Measurements from ENCODE around the gene TST.

TST gene

GRCh38 chr22:37063431-37064420 is 44.5 kb upstream of the TST start:
- H3K79me2 ChIP-seq (ENCODE audit: insufficient read depth, low read length) = no peaks in the 10 kb centered on the region
- TF ChIP-seq CTCF (conservative IDR thresholded peaks at IDR 0.05; ENCODE audit: low read length) (no peak), EZH2phosphoT487 (IDR thresholded peaks at IDR 0.05; ENCODE audit: borderline replicate concordance) (no peak)
- H3K9ac ChIP-seq (ENCODE audit: low read depth, low read length, poor library complexity, severe bottlenecking) = no peak overlapping the region
- no peaks in the 10 kb centered on the region for H3K9me3 ChIP-seq (ENCODE audit: insufficient read depth, low read depth, low read length)
- no peak overlapping the region for H3K4me3 ChIP-seq (ENCODE audit: low read length, poor library complexity, severe bottlenecking)
- H3F3A ChIP-seq (ENCODE audit: low read depth) = no peaks in the 10 kb centered on the region
- H3K4me2 ChIP-seq (ENCODE audit: low read depth, low read length, poor library complexity, severe bottlenecking) = no peak overlapping the region
- no peaks in the 10 kb centered on the region for H3K27me3 ChIP-seq (ENCODE audit: insufficient read depth, low read length, poor library complexity, severe bottlenecking)
- H3K36me3 ChIP-seq (ENCODE audit: insufficient read depth, low read length) = no peaks in the 10 kb centered on the region
- H2AFZ ChIP-seq (ENCODE audit: low read length) = no peak overlapping the region
- H3K4me1 ChIP-seq (ENCODE audit: insufficient read depth, low read length, poor library complexity, severe bottlenecking) = peaks cover 6% of the 10 kb centered on the region
- H3K9me2 ChIP-seq (replicated peaks; ENCODE audit: low read depth, low read length) = no peaks in the 10 kb centered on the region
- no peaks in the 10 kb centered on the region for H4K20me1 ChIP-seq (ENCODE audit: insufficient read depth, low read length, poor library complexity, severe bottlenecking)

- Histone ChIP-seq H3K9ac (ENCODE audit: low read depth, low read length, poor library complexity, severe bottlenecking) (no peak overlapping the region), H3K4me2 (ENCODE audit: low read depth, low read length, poor library complexity, severe bottlenecking) (no peak overlapping the region)
Observed at GRCh38 chr22:37062702-37063381, 43.6 kb upstream of the TST start.

GRCh38 chr22:37062376-37062675 is 43.1 kb upstream of the TST start:
- peaks cover 6% of the 10 kb centered on the region for H3K4me1 ChIP-seq (ENCODE audit: insufficient read depth, low read length, poor library complexity, severe bottlenecking)
- TF ChIP-seq EZH2phosphoT487 (IDR thresholded peaks at IDR 0.05; ENCODE audit: borderline replicate concordance) = no peak
- TF ChIP-seq CTCF (conservative IDR thresholded peaks at IDR 0.05; ENCODE audit: low read length) = no peak
- H3K36me3 ChIP-seq (ENCODE audit: insufficient read depth, low read length) = no peaks in the 10 kb centered on the region
- no peak overlapping the region for H3K9ac ChIP-seq (ENCODE audit: low read depth, low read length, poor library complexity, severe bottlenecking)
- H4K20me1 ChIP-seq (ENCODE audit: insufficient read depth, low read length, poor library complexity, severe bottlenecking) = no peaks in the 10 kb centered on the region
- no peaks in the 10 kb centered on the region for H3K9me3 ChIP-seq (ENCODE audit: insufficient read depth, low read depth, low read length)
- H2AFZ ChIP-seq (ENCODE audit: low read length) = no peak overlapping the region
- H3F3A ChIP-seq (ENCODE audit: low read depth) = no peaks in the 10 kb centered on the region
- H3K79me2 ChIP-seq (ENCODE audit: insufficient read depth, low read length) = no peaks in the 10 kb centered on the region
- H3K4me2 ChIP-seq (ENCODE audit: low read depth, low read length, poor library complexity, severe bottlenecking) = no peak overlapping the region
- H3K4me3 ChIP-seq (ENCODE audit: low read length, poor library complexity, severe bottlenecking) = no peak overlapping the region
- no peaks in the 10 kb centered on the region for H3K9me2 ChIP-seq (replicated peaks; ENCODE audit: low read depth, low read length)
- no peaks in the 10 kb centered on the region for H3K27me3 ChIP-seq (ENCODE audit: insufficient read depth, low read length, poor library complexity, severe bottlenecking)

More at GRCh38 chr22:37062702-37063381, 43.6 kb upstream of the TST start:
- Histone ChIP-seq H3K4me3 (ENCODE audit: low read length, poor library complexity, severe bottlenecking) (no peak overlapping the region), H3K9me2 (replicated peaks; ENCODE audit: low read depth, low read length) (no peaks in the 10 kb centered on the region), H3K27me3 (ENCODE audit: insufficient read depth, low read length, poor library complexity, severe bottlenecking) (no peaks in the 10 kb centered on the region), H3K9me3 (ENCODE audit: insufficient read depth, low read depth, low read length) (no peaks in the 10 kb centered on the region), H3K36me3 (ENCODE audit: insufficient read depth, low read length) (no peaks in the 10 kb centered on the region), H3K4me1 (ENCODE audit: insufficient read depth, low read length, poor library complexity, severe bottlenecking) (peaks cover 6% of the 10 kb centered on the region), H2AFZ (ENCODE audit: low read length) (no peak overlapping the region), H4K20me1 (ENCODE audit: insufficient read depth, low read length, poor library complexity, severe bottlenecking) (no peaks in the 10 kb centered on the region), H3K79me2 (ENCODE audit: insufficient read depth, low read length) (no peaks in the 10 kb centered on the region), H3F3A (ENCODE audit: low read depth) (no peaks in the 10 kb centered on the region)
- no peak for TF ChIP-seq EZH2phosphoT487 (IDR thresholded peaks at IDR 0.05; ENCODE audit: borderline replicate concordance)
- no peak for TF ChIP-seq CTCF (conservative IDR thresholded peaks at IDR 0.05; ENCODE audit: low read length)
